GM23338 (cell line): ENCODE measurements around the gene STXBP5L. TPM values are rescaled to one million over a fixed set of nuclear protein-coding genes. Genes with fewer than 3 reads are reported as not detected.
A peak's percentile ranks its signal among the peaks of the same experiment; 100 is the strongest.
"Not testable (repeated sequence)": the region's sequence is repeated elsewhere in the genome, so short reads cannot be mapped to it uniquely, and the experiment has no call there.

Source experiments
- ATAC-seq: fragments of 200-7000 bp; cut with Tn5 transposase; 3 replicates; pipeline ENCODE4 v1.9.1; 2020
- DNase-seq: peaks from one replicate; pipeline ENCODE4 v3.0.0-alpha.2; 2015; ENCODE audit warnings: low spot score
- H2AFZ ChIP-seq: fragments of 200-600 bp; sonication (generic); 2 replicates; pipeline ENCODE4 v1.8.0; 2016; ENCODE audit warnings: antibody characterized with exemption, mild to moderate bottlenecking, moderate library complexity
- H3F3A ChIP-seq: fragments of 200-600 bp; sonication (generic); replicated peaks from 2 replicates; pipeline ENCODE4 v1.8.0; 2017; ENCODE audit warnings: antibody characterized with exemption, mixed run types, low read depth
- H3K27ac ChIP-seq: fragments of 200-600 bp; sonication (generic); 2 replicates; pipeline ENCODE4 v1.6.1; 2016; ENCODE audit warnings: low read depth
- H3K27me3 ChIP-seq: fragments of 200-600 bp; sonication (generic); 2 replicates; pipeline ENCODE4 v1.8.0; 2016; ENCODE audit warnings: mild to moderate bottlenecking, mixed run types, moderate library complexity; ENCODE audit not compliant: insufficient read depth
- H3K36me3 ChIP-seq: fragments of 200-600 bp; sonication (generic); 2 replicates; pipeline ENCODE4 v1.8.0; 2016; ENCODE audit warnings: mild to moderate bottlenecking; ENCODE audit not compliant: insufficient read depth
- H3K4me1 ChIP-seq: fragments of 200-600 bp; sonication (generic); 2 replicates; pipeline ENCODE4 v1.8.0; 2016; ENCODE audit warnings: mild to moderate bottlenecking, moderate library complexity; ENCODE audit not compliant: insufficient read depth
- H3K4me2 ChIP-seq: fragments of 200-600 bp; sonication (generic); 2 replicates; pipeline ENCODE4 v1.7.1; 2017; ENCODE audit warnings: mixed run types
- H3K4me3 ChIP-seq: fragments of 200-600 bp; sonication (generic); 2 replicates; pipeline ENCODE4 v1.6.1; 2016; ENCODE audit warnings: mixed run types
- H3K79me2 ChIP-seq: fragments of 200-600 bp; sonication (generic); replicated peaks from 2 replicates; pipeline ENCODE4 v1.8.0; 2017; ENCODE audit warnings: mild to moderate bottlenecking; ENCODE audit not compliant: insufficient read depth
- H3K9me2 ChIP-seq: fragments of 200-600 bp; sonication (generic); 2 replicates; pipeline ENCODE4 v1.8.0; 2017; ENCODE audit not compliant: insufficient read depth
- H4K20me1 ChIP-seq: fragments of 200-600 bp; sonication (generic); replicated peaks from 2 replicates; pipeline ENCODE4 v1.8.0; 2017; ENCODE audit warnings: mild to moderate bottlenecking; ENCODE audit not compliant: insufficient read depth
- H3K27ac Mint-ChIP-seq: 2 replicates; pipeline ENCODE4 v1.8.0; 2020; ENCODE audit warnings: inconsistent platforms, mild to moderate bottlenecking, moderate library complexity, mixed read lengths
- H3K27me3 Mint-ChIP-seq: 3 replicates; pipeline ENCODE4 v1.8.0; 2022; ENCODE audit warnings: low read depth, mild to moderate bottlenecking, moderate library complexity, mixed read lengths, inconsistent platforms; ENCODE audit not compliant: insufficient read depth, poor library complexity
- H3K36me3 Mint-ChIP-seq: 3 replicates; pipeline ENCODE4 v1.8.0; 2021; ENCODE audit warnings: low read depth, mild to moderate bottlenecking, inconsistent platforms, moderate library complexity, mixed read lengths
- H3K4me1 Mint-ChIP-seq: 3 replicates; pipeline ENCODE4 v1.8.0; 2020; ENCODE audit warnings: mild to moderate bottlenecking, inconsistent platforms, mixed read lengths
- H3K4me3 Mint-ChIP-seq: 3 replicates; pipeline ENCODE4 v1.8.0; 2021; ENCODE audit warnings: moderate library complexity, mild to moderate bottlenecking, inconsistent platforms, mixed read lengths
- H3K9me3 Mint-ChIP-seq: 3 replicates; pipeline ENCODE4 v1.8.0; 2020; ENCODE audit warnings: moderate library complexity, mild to moderate bottlenecking, inconsistent platforms, mixed read lengths
- EZH2 ChIP-seq: fragments of 200-600 bp; sonication (generic); IDR thresholded peaks from one replicate; pipeline ENCODE4 v1.8.0; 2017; ENCODE audit warnings: antibody characterized with exemption, mild to moderate bottlenecking, low read depth; ENCODE audit not compliant: unreplicated experiment
- EZH2phosphoT487 ChIP-seq: fragments of 200-600 bp; sonication (generic); IDR thresholded peaks from one replicate; pipeline ENCODE4 v1.8.1; 2018; ENCODE audit warnings: antibody characterized with exemption; ENCODE audit not compliant: unreplicated experiment
- POLR2AphosphoS5 ChIP-seq: IDR thresholded peaks from 2 replicates; pipeline ENCODE4 v1.6.1; 2016; ENCODE audit warnings: antibody characterized with exemption, low read depth
- STAT1 ChIP-seq: IDR thresholded peaks from one replicate; pipeline ENCODE4 v1.6.1; 2016; ENCODE audit warnings: antibody characterized with exemption; ENCODE audit not compliant: unreplicated experiment
- ZNF114 ChIP-seq: fragments of 250-450 bp; sonication (Bioruptor Pico); IDR thresholded peaks from 2 replicates; pipeline ENCODE4 v1.5.0; 2020; ENCODE audit warnings: mild to moderate bottlenecking, moderate library complexity
- polyA plus RNA-seq: library from polyadenylated mRNA; unstranded; fragments of >200 nt; fragmentation: Nextera tagmentation; extraction: Ambion mirVana; gene quantifications from 2 replicates; pipeline ENCODE4 v1.2.1, GENCODE V29; 2016
- total RNA-seq: library from RNA; depleted of rRNA; stranded (reverse); fragments of >200 nt; shearing (Covaris generic); gene quantifications from 2 replicates; pipeline ENCODE4 v1.2.3, GENCODE V29; 2014
- TF ChIP-seq, protein P1 (sequence below): IDR thresholded peaks from 2 replicates; pipeline ENCODE4 v1.6.1; 2016; ENCODE audit warnings: antibody characterized with exemption
- TF ChIP-seq, protein P2 (sequence below): fragments of 250-450 bp; sonication (Bioruptor Pico); IDR thresholded peaks from 2 replicates; pipeline ENCODE4 v1.5.0; 2020; ENCODE audit warnings: mild to moderate bottlenecking, moderate library complexity

Gene STXBP5L
- total and polyA plus RNA-seq, 2 experiments from 2014 or later, result 4.2 to 6.0 TPM

DNA sequence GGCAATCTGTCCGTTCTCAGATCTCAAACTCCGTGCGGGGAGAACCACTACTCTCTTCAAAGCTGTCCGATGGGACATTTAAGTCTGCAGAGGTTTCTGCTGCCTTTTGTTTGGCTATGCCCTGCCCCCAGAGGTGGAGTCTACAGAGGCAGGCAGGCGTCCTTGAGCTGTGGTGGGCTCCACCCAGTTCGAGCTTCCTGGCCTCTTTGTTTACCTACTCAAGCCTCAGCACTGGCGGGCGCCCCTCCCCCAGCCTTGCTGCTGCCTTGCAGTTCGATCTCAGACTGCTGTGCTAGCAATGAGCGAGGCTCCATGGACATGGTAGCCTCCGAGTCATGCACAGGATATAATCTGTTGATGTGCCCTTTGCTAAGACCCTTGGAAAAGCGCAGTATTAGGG, 543.7 kb downstream of the STXBP5L start:
- H3K27me3 ChIP-seq, H4K20me1 ChIP-seq, H3K9me2 ChIP-seq, H2AFZ ChIP-seq, H3K4me1 ChIP-seq, H3K4me2 ChIP-seq, H3K4me3 ChIP-seq, H3K4me3 Mint-ChIP-seq, H3F3A ChIP-seq, H3K4me1 Mint-ChIP-seq, H3K79me2 ChIP-seq, ATAC-seq, H3K27ac ChIP-seq, H3K27me3 Mint-ChIP-seq, DNase-seq: not testable (repeated sequence)
- H3K36me3 Mint-ChIP-seq, result peaks cover 76% of the 10 kb centered on the region
- peak overlapping the region; percentile 77 for H3K27ac Mint-ChIP-seq
- H3K9me3 Mint-ChIP-seq, result peaks cover 35% of the 10 kb centered on the region
- H3K36me3 ChIP-seq, result peaks cover 34% of the 10 kb centered on the region

DNA sequence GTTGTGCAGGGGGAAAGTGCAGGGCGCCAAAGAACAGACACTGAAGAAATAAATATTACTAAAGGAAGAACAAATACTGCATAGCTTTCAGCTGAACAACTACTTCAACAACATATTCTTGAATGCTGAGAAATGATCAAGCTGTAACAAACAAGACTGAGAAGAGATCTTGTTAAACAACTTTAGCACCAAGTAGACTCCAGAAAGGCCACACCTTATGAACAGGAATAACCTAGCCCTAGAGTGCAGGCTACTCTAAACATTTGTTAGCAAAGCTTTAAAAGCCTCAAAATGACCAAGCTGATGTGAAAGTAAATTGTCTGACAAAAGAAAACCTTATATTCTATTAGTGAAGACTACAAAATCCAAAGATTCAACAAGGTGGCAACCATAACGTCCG, 554.6 kb downstream of the STXBP5L start:
- TF ChIP-seq STAT1 (no peak), POLR2AphosphoS5 (no peak), ZNF114 (CRISPR knock-in tag) (no peak), EZH2 (no peak), EZH2phosphoT487 (no peak)
- TF ChIP-seq, protein P1, sequence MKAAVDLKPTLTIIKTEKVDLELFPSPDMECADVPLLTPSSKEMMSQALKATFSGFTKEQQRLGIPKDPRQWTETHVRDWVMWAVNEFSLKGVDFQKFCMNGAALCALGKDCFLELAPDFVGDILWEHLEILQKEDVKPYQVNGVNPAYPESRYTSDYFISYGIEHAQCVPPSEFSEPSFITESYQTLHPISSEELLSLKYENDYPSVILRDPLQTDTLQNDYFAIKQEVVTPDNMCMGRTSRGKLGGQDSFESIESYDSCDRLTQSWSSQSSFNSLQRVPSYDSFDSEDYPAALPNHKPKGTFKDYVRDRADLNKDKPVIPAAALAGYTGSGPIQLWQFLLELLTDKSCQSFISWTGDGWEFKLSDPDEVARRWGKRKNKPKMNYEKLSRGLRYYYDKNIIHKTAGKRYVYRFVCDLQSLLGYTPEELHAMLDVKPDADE, result no peak
- TF ChIP-seq, protein P2, sequence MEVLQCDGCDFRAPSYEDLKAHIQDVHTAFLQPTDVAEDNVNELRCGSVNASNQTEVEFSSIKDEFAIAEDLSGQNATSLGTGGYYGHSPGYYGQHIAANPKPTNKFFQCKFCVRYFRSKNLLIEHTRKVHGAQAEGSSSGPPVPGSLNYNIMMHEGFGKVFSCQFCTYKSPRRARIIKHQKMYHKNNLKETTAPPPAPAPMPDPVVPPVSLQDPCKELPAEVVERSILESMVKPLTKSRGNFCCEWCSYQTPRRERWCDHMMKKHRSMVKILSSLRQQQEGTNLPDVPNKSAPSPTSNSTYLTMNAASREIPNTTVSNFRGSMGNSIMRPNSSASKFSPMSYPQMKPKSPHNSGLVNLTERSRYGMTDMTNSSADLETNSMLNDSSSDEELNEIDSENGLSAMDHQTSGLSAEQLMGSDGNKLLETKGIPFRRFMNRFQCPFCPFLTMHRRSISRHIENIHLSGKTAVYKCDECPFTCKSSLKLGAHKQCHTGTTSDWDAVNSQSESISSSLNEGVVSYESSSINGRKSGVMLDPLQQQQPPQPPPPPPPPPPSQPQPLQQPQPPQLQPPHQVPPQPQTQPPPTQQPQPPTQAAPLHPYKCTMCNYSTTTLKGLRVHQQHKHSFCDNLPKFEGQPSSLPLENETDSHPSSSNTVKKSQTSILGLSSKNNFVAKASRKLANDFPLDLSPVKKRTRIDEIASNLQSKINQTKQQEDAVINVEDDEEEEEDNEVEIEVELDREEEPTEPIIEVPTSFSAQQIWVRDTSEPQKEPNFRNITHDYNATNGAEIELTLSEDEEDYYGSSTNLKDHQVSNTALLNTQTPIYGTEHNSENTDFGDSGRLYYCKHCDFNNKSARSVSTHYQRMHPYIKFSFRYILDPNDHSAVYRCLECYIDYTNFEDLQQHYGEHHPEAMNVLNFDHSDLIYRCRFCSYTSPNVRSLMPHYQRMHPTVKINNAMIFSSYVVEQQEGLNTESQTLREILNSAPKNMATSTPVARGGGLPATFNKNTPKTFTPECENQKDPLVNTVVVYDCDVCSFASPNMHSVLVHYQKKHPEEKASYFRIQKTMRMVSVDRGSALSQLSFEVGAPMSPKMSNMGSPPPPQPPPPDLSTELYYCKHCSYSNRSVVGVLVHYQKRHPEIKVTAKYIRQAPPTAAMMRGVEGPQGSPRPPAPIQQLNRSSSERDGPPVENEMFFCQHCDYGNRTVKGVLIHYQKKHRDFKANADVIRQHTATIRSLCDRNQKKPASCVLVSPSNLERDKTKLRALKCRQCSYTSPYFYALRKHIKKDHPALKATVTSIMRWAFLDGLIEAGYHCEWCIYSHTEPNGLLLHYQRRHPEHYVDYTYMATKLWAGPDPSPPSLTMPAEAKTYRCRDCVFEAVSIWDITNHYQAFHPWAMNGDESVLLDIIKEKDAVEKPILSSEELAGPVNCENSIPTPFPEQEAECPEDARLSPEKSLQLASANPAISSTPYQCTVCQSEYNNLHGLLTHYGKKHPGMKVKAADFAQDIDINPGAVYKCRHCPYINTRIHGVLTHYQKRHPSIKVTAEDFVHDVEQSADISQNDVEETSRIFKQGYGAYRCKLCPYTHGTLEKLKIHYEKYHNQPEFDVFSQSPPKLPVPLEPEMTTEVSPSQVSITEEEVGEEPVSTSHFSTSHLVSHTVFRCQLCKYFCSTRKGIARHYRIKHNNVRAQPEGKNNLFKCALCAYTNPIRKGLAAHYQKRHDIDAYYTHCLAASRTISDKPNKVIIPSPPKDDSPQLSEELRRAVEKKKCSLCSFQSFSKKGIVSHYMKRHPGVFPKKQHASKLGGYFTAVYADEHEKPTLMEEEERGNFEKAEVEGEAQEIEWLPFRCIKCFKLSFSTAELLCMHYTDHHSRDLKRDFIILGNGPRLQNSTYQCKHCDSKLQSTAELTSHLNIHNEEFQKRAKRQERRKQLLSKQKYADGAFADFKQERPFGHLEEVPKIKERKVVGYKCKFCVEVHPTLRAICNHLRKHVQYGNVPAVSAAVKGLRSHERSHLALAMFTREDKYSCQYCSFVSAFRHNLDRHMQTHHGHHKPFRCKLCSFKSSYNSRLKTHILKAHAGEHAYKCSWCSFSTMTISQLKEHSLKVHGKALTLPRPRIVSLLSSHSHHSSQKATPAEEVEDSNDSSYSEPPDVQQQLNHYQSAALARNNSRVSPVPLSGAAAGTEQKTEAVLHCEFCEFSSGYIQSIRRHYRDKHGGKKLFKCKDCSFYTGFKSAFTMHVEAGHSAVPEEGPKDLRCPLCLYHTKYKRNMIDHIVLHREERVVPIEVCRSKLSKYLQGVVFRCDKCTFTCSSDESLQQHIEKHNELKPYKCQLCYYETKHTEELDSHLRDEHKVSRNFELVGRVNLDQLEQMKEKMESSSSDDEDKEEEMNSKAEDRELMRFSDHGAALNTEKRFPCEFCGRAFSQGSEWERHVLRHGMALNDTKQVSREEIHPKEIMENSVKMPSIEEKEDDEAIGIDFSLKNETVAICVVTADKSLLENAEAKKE (CRISPR knock-in tag), result no peak
- Histone ChIP-seq H3K4me3 (no peak overlapping the region), H3K36me3 (peaks cover 31% of the 10 kb centered on the region), H3K9me2 (no peaks in the 10 kb centered on the region), H2AFZ (no peak overlapping the region), H3K79me2 (peaks cover 2% of the 10 kb centered on the region; the same call in 1 of the 2 replicates), H3K27ac (no peak overlapping the region), H4K20me1 (no peaks in the 10 kb centered on the region; the same call in 1 of the 2 replicates), H3K4me2 (no peak overlapping the region), H3K27me3 (no peaks in the 10 kb centered on the region), H3F3A (no peaks in the 10 kb centered on the region), H3K4me1 (no peaks in the 10 kb centered on the region)
- Mint-ChIP-seq H3K4me3 (no peak overlapping the region), H3K27me3 (no peaks in the 10 kb centered on the region), H3K9me3 (peaks cover 10% of the 10 kb centered on the region; the same call in 2 of the 3 replicates), H3K36me3 (peaks cover 79% of the 10 kb centered on the region), H3K27ac (no peak overlapping the region; the same call in 1 of the 2 replicates), H3K4me1 (peaks cover 7% of the 10 kb centered on the region; the same call in 2 of the 3 replicates)
- ATAC-seq (no peak), DNase-seq (no peak)
